Neural cell (in vitro differentiated cells): Measurements from ENCODE around the gene FANCC.

Experiments
- EP300 ChIP-seq: fragments of 450-650 bp; conservative IDR thresholded peaks from 2 replicates; pipeline ENCODE4 v1.6.1; 2014; ENCODE audit warnings: antibody characterized with exemption, mild to moderate bottlenecking, moderate library complexity; ENCODE audit not compliant: poor library complexity, severe bottlenecking
- MXI1 ChIP-seq: fragments of 450-650 bp; conservative IDR thresholded peaks from 2 replicates; pipeline ENCODE4 v1.6.1; 2014; ENCODE audit warnings: antibody characterized with exemption, mild to moderate bottlenecking; ENCODE audit not compliant: poor library complexity, severe bottlenecking
- POLR2AphosphoS5 ChIP-seq: IDR thresholded peaks from 2 replicates; pipeline ENCODE4 v1.6.1; 2012
- RAD21 ChIP-seq: fragments of 450-650 bp; conservative IDR thresholded peaks from 2 replicates; pipeline ENCODE4 v1.6.1; 2014; ENCODE audit warnings: antibody characterized with exemption, mild to moderate bottlenecking, moderate library complexity
- SMC3 ChIP-seq: fragments of 450-650 bp; conservative IDR thresholded peaks from 2 replicates; pipeline ENCODE4 v1.6.1; 2014; ENCODE audit warnings: antibody characterized with exemption, mild to moderate bottlenecking, moderate library complexity; ENCODE audit not compliant: poor library complexity
- TF ChIP-seq, protein P1 (sequence below): fragments of 450-650 bp; IDR thresholded peaks from 2 replicates; pipeline ENCODE4 v1.5.1; 2014; ENCODE audit warnings: antibody characterized with exemption, mild to moderate bottlenecking, moderate library complexity; ENCODE audit not compliant: poor library complexity, severe bottlenecking

- TF ChIP-seq, protein P1, sequence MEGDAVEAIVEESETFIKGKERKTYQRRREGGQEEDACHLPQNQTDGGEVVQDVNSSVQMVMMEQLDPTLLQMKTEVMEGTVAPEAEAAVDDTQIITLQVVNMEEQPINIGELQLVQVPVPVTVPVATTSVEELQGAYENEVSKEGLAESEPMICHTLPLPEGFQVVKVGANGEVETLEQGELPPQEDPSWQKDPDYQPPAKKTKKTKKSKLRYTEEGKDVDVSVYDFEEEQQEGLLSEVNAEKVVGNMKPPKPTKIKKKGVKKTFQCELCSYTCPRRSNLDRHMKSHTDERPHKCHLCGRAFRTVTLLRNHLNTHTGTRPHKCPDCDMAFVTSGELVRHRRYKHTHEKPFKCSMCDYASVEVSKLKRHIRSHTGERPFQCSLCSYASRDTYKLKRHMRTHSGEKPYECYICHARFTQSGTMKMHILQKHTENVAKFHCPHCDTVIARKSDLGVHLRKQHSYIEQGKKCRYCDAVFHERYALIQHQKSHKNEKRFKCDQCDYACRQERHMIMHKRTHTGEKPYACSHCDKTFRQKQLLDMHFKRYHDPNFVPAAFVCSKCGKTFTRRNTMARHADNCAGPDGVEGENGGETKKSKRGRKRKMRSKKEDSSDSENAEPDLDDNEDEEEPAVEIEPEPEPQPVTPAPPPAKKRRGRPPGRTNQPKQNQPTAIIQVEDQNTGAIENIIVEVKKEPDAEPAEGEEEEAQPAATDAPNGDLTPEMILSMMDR = no peak
- TF ChIP-seq EP300 = no peak
- TF ChIP-seq MXI1 = no peak
- TF ChIP-seq POLR2AphosphoS5 = no peak
- no peak for TF ChIP-seq RAD21
- no peak for TF ChIP-seq SMC3
These were observed 90.6 kb downstream of the FANCC start for GRCh38 chr9:95226921-95227320.
